Measurements from ENCODE around the gene CDH11. TPM values are rescaled to one million over a fixed set of nuclear protein-coding genes. Genes with fewer than 3 reads are reported as not detected.

CDH11 gene
- total and polyA plus RNA-seq, 9 of the 15 experiments (the other 6 are each of a cell fraction or from before 2014, with no cell fraction given), result 0.18 TPM; not detected in 8

GRCh38 chr16:65044873-65045272, 77.0 kb downstream of the CDH11 start (continued):
- TF ChIP-seq BCLAF1 (IDR thresholded peaks at IDR 0.05; ENCODE audit: borderline replicate concordance in 1 of 2, control insufficient read depth in 1 of 2, low read depth in 2 of 2, low read length in 1 of 2), result no peak

- no peaks in the 10 kb centered on the region for H3K4me1 ChIP-seq (replicated peaks in 1 of 2; ENCODE audit: control insufficient read depth in 2 of 2, insufficient read depth in 2 of 2, low read length in 2 of 2)
- H3K4me3 ChIP-seq, result no peak overlapping the region
- in situ Hi-C loops (cut with MboI) (no loop called here), intact Hi-C loops (cut with micrococcal nuclease) (no loop called here)
- ChIA-PET POLR2A (no interaction called here), CTCF (ENCODE audit: low intra/inter-chr PET ratio) (no interaction called here)
- H3K9me3 ChIP-seq (replicated peaks; ENCODE audit: control insufficient read depth, insufficient read depth, low read depth, low read length), result no peaks in the 10 kb centered on the region
- H3K9ac ChIP-seq (ENCODE audit: insufficient read depth in 1 of 2, low read depth in 2 of 2, low read length in 2 of 2), result no peak overlapping the region
- 0% methylated on average over 2 of the region's 2 CpGs for WGBS (ENCODE audit: insufficient coverage, low coverage, missing lambda C conversion rate)
- H3K4me2 ChIP-seq (ENCODE audit: insufficient read depth, low read length), result no peak overlapping the region
- DNase-seq (ENCODE audit: extremely low read depth in 1 of 4, low spot score in 3 of 4), result no peak
- no peaks in the 10 kb centered on the region for H4K20me1 ChIP-seq (replicated peaks; ENCODE audit: control insufficient read depth, insufficient read depth, low read length)
- TF ChIP-seq GABPB1 (CRISPR knock-in tag; IDR thresholded peaks at IDR 0.05) (no peak), KHSRP (IDR thresholded peaks at IDR 0.05) (no peak)
- BruUV-seq (replicated peaks), result no TSS peak
- H3K27me3 ChIP-seq (ENCODE audit: control insufficient read depth in 2 of 2, insufficient read depth in 2 of 2, low read length in 2 of 2), result no peaks in the 10 kb centered on the region
- H3K9me1 ChIP-seq (ENCODE audit: control insufficient read depth, insufficient read depth, low read length), result no peaks in the 10 kb centered on the region
- no peak for ATAC-seq
- H2AFZ ChIP-seq (ENCODE audit: low read depth, low read length), result no peak overlapping the region
- no peak for FAIRE-seq
- H3K36me3 ChIP-seq (ENCODE audit: control insufficient read depth, insufficient read depth, low read length), result no peaks in the 10 kb centered on the region
- no peaks in the 10 kb centered on the region for H3K79me2 ChIP-seq (ENCODE audit: control insufficient read depth, insufficient read depth, low read length)
- no peak overlapping the region for H3K27ac ChIP-seq (ENCODE audit: extremely low read depth, low read depth, low read length)
These were observed 77.8 kb downstream of the CDH11 start for GRCh38 chr16:65044026-65044425.

Data from K562 (cell line).